ENCODE data around the gene CSNK2A1. TPM values are rescaled to one million over a fixed set of nuclear protein-coding genes. Genes with fewer than 3 reads are reported as not detected.

Gene CSNK2A1
- total RNA-seq, 1 experiment from 2014 or later = 205 TPM

- no peaks in the 10 kb centered on the region for H3K4me1 Mint-ChIP-seq (ENCODE audit: low read depth, unreplicated experiment)
- H3K27ac Mint-ChIP-seq (ENCODE audit: unreplicated experiment) = no peak overlapping the region
- POLR2A ChIA-PET = no interaction called here
- TF ChIP-seq, protein P1, sequence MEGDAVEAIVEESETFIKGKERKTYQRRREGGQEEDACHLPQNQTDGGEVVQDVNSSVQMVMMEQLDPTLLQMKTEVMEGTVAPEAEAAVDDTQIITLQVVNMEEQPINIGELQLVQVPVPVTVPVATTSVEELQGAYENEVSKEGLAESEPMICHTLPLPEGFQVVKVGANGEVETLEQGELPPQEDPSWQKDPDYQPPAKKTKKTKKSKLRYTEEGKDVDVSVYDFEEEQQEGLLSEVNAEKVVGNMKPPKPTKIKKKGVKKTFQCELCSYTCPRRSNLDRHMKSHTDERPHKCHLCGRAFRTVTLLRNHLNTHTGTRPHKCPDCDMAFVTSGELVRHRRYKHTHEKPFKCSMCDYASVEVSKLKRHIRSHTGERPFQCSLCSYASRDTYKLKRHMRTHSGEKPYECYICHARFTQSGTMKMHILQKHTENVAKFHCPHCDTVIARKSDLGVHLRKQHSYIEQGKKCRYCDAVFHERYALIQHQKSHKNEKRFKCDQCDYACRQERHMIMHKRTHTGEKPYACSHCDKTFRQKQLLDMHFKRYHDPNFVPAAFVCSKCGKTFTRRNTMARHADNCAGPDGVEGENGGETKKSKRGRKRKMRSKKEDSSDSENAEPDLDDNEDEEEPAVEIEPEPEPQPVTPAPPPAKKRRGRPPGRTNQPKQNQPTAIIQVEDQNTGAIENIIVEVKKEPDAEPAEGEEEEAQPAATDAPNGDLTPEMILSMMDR (IDR thresholded peaks at IDR 0.05; ENCODE audit: insufficient read depth in 1 of 2, low read depth in 1 of 2, low read length in 1 of 2, severe bottlenecking in 1 of 2, unreplicated experiment in 1 of 2) = no peak
- Histone ChIP-seq H3K27me3 (replicated peaks; ENCODE audit: control insufficient read depth, insufficient read depth, low read length) (no peaks in the 10 kb centered on the region), H3K36me3 (ENCODE audit: control insufficient read depth, insufficient read depth, low read length) (peaks cover 3% of the 10 kb centered on the region), H3K4me1 (no peaks in the 10 kb centered on the region), H3K4me3 (ENCODE audit: low read depth, low read length) (no peak overlapping the region), H3K9me3 (no peaks in the 10 kb centered on the region)
- CTCF ChIA-PET = interaction anchor here (0.5 kb wide), 1 partner anchor 20 kb away, joined by 4 read pairs; no protein-coding TSS in a partner anchor
- peaks cover 91% of the 10 kb centered on the region for H3K36me3 Mint-ChIP-seq (ENCODE audit: insufficient read depth, unreplicated experiment)
- no peaks in the 10 kb centered on the region for H3K27me3 Mint-ChIP-seq (ENCODE audit: insufficient read depth, unreplicated experiment)
- no peak overlapping the region for H3K4me3 Mint-ChIP-seq (ENCODE audit: unreplicated experiment)
- no peaks in the 10 kb centered on the region for H3K9me3 Mint-ChIP-seq (ENCODE audit: unreplicated experiment)
- no peak for DNase-seq
- BruUV-seq (replicated peaks) = no TSS peak
- intact Hi-C loops (cut with micrococcal nuclease; ENCODE audit: unreplicated experiment) = no loop called here
Measured at GRCh38 chr20:497979-498378, 45.6 kb downstream of the CSNK2A1 start.

GRCh38 chr20:496126-496696 is 47.4 kb downstream of the CSNK2A1 start:
- peaks cover 91% of the 10 kb centered on the region for H3K36me3 Mint-ChIP-seq (ENCODE audit: insufficient read depth, unreplicated experiment)
- BruUV-seq (replicated peaks) = no TSS peak
- H3K27me3 Mint-ChIP-seq (ENCODE audit: insufficient read depth, unreplicated experiment) = no peaks in the 10 kb centered on the region
- H3K27me3 ChIP-seq (replicated peaks; ENCODE audit: control insufficient read depth, insufficient read depth, low read length) = no peaks in the 10 kb centered on the region
- no peaks in the 10 kb centered on the region for H3K9me3 Mint-ChIP-seq (ENCODE audit: unreplicated experiment)
- ChIA-PET POLR2A (no interaction called here), CTCF (no interaction called here)
- H3K4me3 Mint-ChIP-seq (ENCODE audit: unreplicated experiment) = no peak overlapping the region
- H3K4me3 ChIP-seq (ENCODE audit: low read depth, low read length) = no peak overlapping the region
- H3K9me3 ChIP-seq = no peaks in the 10 kb centered on the region
- peaks cover 2% of the 10 kb centered on the region for H3K36me3 ChIP-seq (ENCODE audit: control insufficient read depth, insufficient read depth, low read length)
- H3K27ac Mint-ChIP-seq (ENCODE audit: unreplicated experiment) = no peak overlapping the region
- no peak for DNase-seq
- TF ChIP-seq, protein P1 (IDR thresholded peaks at IDR 0.05; ENCODE audit: insufficient read depth in 1 of 2, low read depth in 1 of 2, low read length in 1 of 2, severe bottlenecking in 1 of 2, unreplicated experiment in 1 of 2) = no peak
- H3K4me1 ChIP-seq = no peaks in the 10 kb centered on the region
- no peaks in the 10 kb centered on the region for H3K4me1 Mint-ChIP-seq (ENCODE audit: low read depth, unreplicated experiment)
- intact Hi-C loops (cut with micrococcal nuclease; ENCODE audit: unreplicated experiment) = no loop called here

GRCh38 chr20:492159-492558 is 51.4 kb downstream of the CSNK2A1 start:
- H3K4me1 ChIP-seq = no peaks in the 10 kb centered on the region
- Mint-ChIP-seq H3K4me3 (ENCODE audit: unreplicated experiment) (no peak overlapping the region), H3K36me3 (ENCODE audit: insufficient read depth, unreplicated experiment) (peaks cover 91% of the 10 kb centered on the region), H3K4me1 (ENCODE audit: low read depth, unreplicated experiment) (no peaks in the 10 kb centered on the region), H3K27me3 (ENCODE audit: insufficient read depth, unreplicated experiment) (no peaks in the 10 kb centered on the region), H3K9me3 (ENCODE audit: unreplicated experiment) (no peaks in the 10 kb centered on the region), H3K27ac (ENCODE audit: unreplicated experiment) (no peak overlapping the region)
- no TSS peak for BruUV-seq (replicated peaks)
- intact Hi-C loops (cut with micrococcal nuclease; ENCODE audit: unreplicated experiment) = no loop called here
- H3K27me3 ChIP-seq (replicated peaks; ENCODE audit: control insufficient read depth, insufficient read depth, low read length) = no peaks in the 10 kb centered on the region
- H3K36me3 ChIP-seq (ENCODE audit: control insufficient read depth, insufficient read depth, low read length) = peaks cover 6% of the 10 kb centered on the region
- TF ChIP-seq, protein P1 (IDR thresholded peaks at IDR 0.05; ENCODE audit: insufficient read depth in 1 of 2, low read depth in 1 of 2, low read length in 1 of 2, severe bottlenecking in 1 of 2, unreplicated experiment in 1 of 2) = no peak
- H3K4me3 ChIP-seq (ENCODE audit: low read depth, low read length) = no peak overlapping the region
- ChIA-PET POLR2A (no interaction called here), CTCF (no interaction called here)
- DNase-seq = no peak
- H3K9me3 ChIP-seq = no peaks in the 10 kb centered on the region
